B cell (primary cell): Measurements from ENCODE around the gene MAP7D3. TPM values are rescaled to one million over a fixed set of nuclear protein-coding genes. Genes with fewer than 3 reads are reported as not detected.

Experiments
- ATAC-seq: fragments of 200-7000 bp; cut with Tn5 transposase; one replicate; pipeline ENCODE4 v1.10.0; 2021; ENCODE audit warnings: low read depth, mild to moderate bottlenecking, moderate number of reproducible peaks, moderate library complexity
- CTCF ChIA-PET: fragments of 350-600 bp; sonication (Branson Sonifier 250); formaldehyde crosslinking; loops from one replicate; lab custom pipeline; 2021; ENCODE audit warnings: antibody characterized with exemption, inconsistent platforms; lab: Charles Lee
- POLR2A ChIA-PET: fragments of 350-600 bp; sonication (Branson Sonifier 250); formaldehyde crosslinking; loops from one replicate; lab custom pipeline; 2021; ENCODE audit warnings: antibody characterized with exemption; lab: Charles Lee
- DNase-seq: peaks from one replicate; pipeline ENCODE4 v3.0.0; 2013
- H2AFZ ChIP-seq: 2 replicates; pipeline ENCODE4 v1.6.1; 2012; ENCODE audit warnings: mild to moderate bottlenecking, low read depth, low read length; ENCODE audit not compliant: insufficient read depth, poor library complexity, severe bottlenecking
- H3K27ac ChIP-seq, 2 donors: 1 replicate in 1 of 2; 2 replicates in 1 of 2; pipeline ENCODE4 v1.5.1; 2012 to 2013; ENCODE audit warnings: low read length in 2 of 2, mild to moderate bottlenecking in 2 of 2, moderate library complexity in 1 of 2
- H3K27me3 ChIP-seq, 4 experiments: fragments of 200-600 bp in 1 of 4; sonication (generic) in 1 of 4; replicated peaks in 1 of 4; 1 replicate in 2 of 4; 2 replicates in 2 of 4; pipeline versions ENCODE4 v1.6.1 to v1.7.0; 2013 to 2016; ENCODE audit warnings: low read length in 3 of 4, mild to moderate bottlenecking in 2 of 4, mixed read lengths in 1 of 4, moderate library complexity in 1 of 4; ENCODE audit not compliant: insufficient read depth in 4 of 4, control insufficient read depth in 3 of 4; ENCODE audit errors: control extremely low read depth in 1 of 4
- H3K36me3 ChIP-seq, 2 experiments: replicated peaks in 1 of 2; 1 replicate in 1 of 2; 2 replicates in 1 of 2; pipeline versions ENCODE4 v1.6.1 to v1.7.1; 2013; ENCODE audit warnings: low read length in 1 of 2; ENCODE audit not compliant: insufficient read depth in 2 of 2, control insufficient read depth in 1 of 2; ENCODE audit errors: control extremely low read depth in 1 of 2, extremely low read depth in 1 of 2
- H3K4me1 ChIP-seq, 2 donors: fragments of 200-600 bp in 1 of 2; sonication (generic) in 1 of 2; 1 replicate in 1 of 2; 2 replicates in 1 of 2; pipeline versions ENCODE4 v1.5.1 to v1.6.1; 2013 to 2017; ENCODE audit warnings: low read length in 2 of 2; ENCODE audit not compliant: control insufficient read depth in 2 of 2, insufficient read depth in 2 of 2
- H3K4me2 ChIP-seq: replicated peaks from 2 replicates; pipeline ENCODE3; 2012; ENCODE audit warnings: mild to moderate bottlenecking, low read depth, low read length; ENCODE audit not compliant: poor library complexity, severe bottlenecking
- H3K4me3 ChIP-seq, 5 experiments: fragments of 200-600 bp in 1 of 5; sonication (generic) in 1 of 5; 1 replicate in 3 of 5; 2 replicates in 2 of 5; pipeline versions ENCODE4 v1.5.1 to v1.7.0; 2011 to 2016; ENCODE audit warnings: low read length in 4 of 5, mild to moderate bottlenecking in 4 of 5, low read depth in 2 of 5, control low read depth in 1 of 5, moderate library complexity in 1 of 5; ENCODE audit not compliant: insufficient read depth in 1 of 5; ENCODE audit errors: control extremely low read depth in 1 of 5, extremely low read depth in 1 of 5
- H3K79me2 ChIP-seq: fragments of 200-600 bp; sonication (generic); one replicate; pipeline ENCODE4 v1.6.0; 2016; ENCODE audit warnings: low read length; ENCODE audit not compliant: control insufficient read depth, insufficient read depth
- H3K9ac ChIP-seq: fragments of 200-600 bp; sonication (generic); 2 replicates; pipeline ENCODE4 v1.6.1; 2017; ENCODE audit warnings: mild to moderate bottlenecking, low read length, moderate library complexity
- H3K9me3 ChIP-seq, 3 donors: one replicate each; pipeline versions ENCODE4 v1.6.1 to v1.7.1; 2013; ENCODE audit warnings: low read length in 2 of 3; ENCODE audit not compliant: control insufficient read depth in 2 of 3, insufficient read depth in 1 of 3; ENCODE audit errors: control extremely low read depth in 1 of 3
- H4K20me1 ChIP-seq: 2 replicates; pipeline ENCODE4 v1.6.0; 2012; ENCODE audit warnings: mild to moderate bottlenecking, low read length; ENCODE audit not compliant: insufficient read depth, control insufficient read depth, poor library complexity, severe bottlenecking
- H3K27ac Mint-ChIP-seq: one replicate; pipeline ENCODE4 v1.8.0; 2021; ENCODE audit warnings: mixed read lengths
- H3K27me3 Mint-ChIP-seq: one replicate; pipeline ENCODE4 v1.8.0; 2021; ENCODE audit warnings: mixed read lengths
- H3K4me1 Mint-ChIP-seq: one replicate; pipeline ENCODE4 v1.8.0; 2021; ENCODE audit warnings: mixed read lengths
- H3K4me3 Mint-ChIP-seq: one replicate; pipeline ENCODE4 v1.8.0; 2021; ENCODE audit warnings: mixed read lengths
- H3K9me3 Mint-ChIP-seq: one replicate; pipeline ENCODE4 v1.8.0; 2022; ENCODE audit warnings: mixed read lengths; ENCODE audit not compliant: insufficient read depth
- CTCF ChIP-seq: fragments of 200-600 bp; IDR thresholded peaks from one replicate; pipeline ENCODE4 v1.8.0; 2022; ENCODE audit warnings: antibody characterized with exemption, mild to moderate bottlenecking
- EZH2 ChIP-seq: IDR thresholded peaks from 2 replicates; pipeline ENCODE4 v1.6.1; 2012; ENCODE audit warnings: borderline replicate concordance, low read depth, mild to moderate bottlenecking, moderate library complexity, low read length; ENCODE audit not compliant: insufficient read depth, poor library complexity, severe bottlenecking
- WGBS: methylation state at CpG from one replicate; pipeline ENCODE4 v1.1.5; 2013; ENCODE audit warnings: missing lambda C conversion rate; ENCODE audit not compliant: insufficient coverage; 5-methylcytosine and 5-hydroxymethylcytosine counted together
- intact Hi-C: fragments of 100-400 bp; cut with micrococcal nuclease; formaldehyde crosslinking; loops from one replicate; pipeline ENCODE4 v1.10.0; 2022
- polyA plus RNA-seq: library from polyadenylated mRNA; depleted of rRNA; stranded (reverse); fragments of >200 nt; gene quantifications from 2 replicates; pipeline ENCODE4 v1.2.3, GENCODE V29; 2012
- total RNA-seq, 2 donors: library from RNA; stranded (reverse); fragments of 120-200 nt in 1 of 2; gene quantifications; 1 replicate in 1 of 2; 2 replicates in 1 of 2; pipeline versions ENCODE4 v1.2.3 to v1.2.4, GENCODE V29; 2013 to 2022

MAP7D3 gene
- total and polyA plus RNA-seq, 2 donors (not counting 1 experiment from before 2014, with no cell fraction given) = 3.8 to 13.0 TPM

DNA sequence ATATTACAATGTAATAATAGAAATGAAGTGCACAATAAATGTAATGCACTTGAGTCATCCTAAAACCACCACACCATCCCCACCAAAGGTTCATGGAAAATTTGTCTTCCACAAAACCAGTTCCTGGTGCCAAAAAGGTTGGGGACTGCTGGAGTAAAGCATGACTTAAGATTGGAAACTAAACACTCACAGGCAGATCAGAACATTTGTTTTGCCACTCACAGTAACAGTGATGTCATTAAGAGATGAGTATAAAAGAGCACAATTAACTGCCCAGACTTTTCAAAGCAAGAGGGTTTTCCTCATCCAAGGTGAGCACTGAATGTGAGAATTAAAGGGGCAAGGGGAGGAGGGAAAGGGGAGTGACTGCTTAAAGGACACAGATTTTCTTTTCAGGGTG is 35.6 kb downstream of the MAP7D3 start:
- no peak for ATAC-seq
- Histone ChIP-seq H3K9ac (no peak overlapping the region), H3K36me3 (peaks cover 0 to 13% of the 10 kb centered on the region in 2 experiments), H3K4me2 (no peak overlapping the region), H2AFZ (no peak overlapping the region), H3K4me1 (peaks cover 20 to 25% of the 10 kb centered on the region in 2 donors), H3K9me3 (no peaks in the 10 kb centered on the region), H3K79me2 (no peaks in the 10 kb centered on the region), H3K27ac (no peak overlapping the region), H3K27me3 (no peaks in the 10 kb centered on the region), H3K4me3 (no peak overlapping the region), H4K20me1 (no peaks in the 10 kb centered on the region)
- no peak for TF ChIP-seq EZH2
- TF ChIP-seq CTCF = no peak
- Mint-ChIP-seq H3K27me3 (no peaks in the 10 kb centered on the region), H3K4me1 (peaks cover 20% of the 10 kb centered on the region), H3K27ac (no peak overlapping the region), H3K9me3 (no peaks in the 10 kb centered on the region), H3K4me3 (no peak overlapping the region)
- ChIA-PET POLR2A (no interaction called here), CTCF (no interaction called here)
- intact Hi-C loops = loop anchor here (10.0 kb wide), 1 partner anchor 51 kb away; no protein-coding TSS in a partner anchor
- no peak for DNase-seq

GRCh38 chrX:136214551-136214950 is 36.6 kb downstream of the MAP7D3 start:
- Histone ChIP-seq H3K4me2 (no peak overlapping the region), H3K27me3 (no peaks in the 10 kb centered on the region), H3K9ac (no peak overlapping the region), H3K9me3 (no peaks in the 10 kb centered on the region), H3K79me2 (no peaks in the 10 kb centered on the region), H3K27ac (no peak overlapping the region), H4K20me1 (no peaks in the 10 kb centered on the region), H3K4me3 (no peak overlapping the region), H3K4me1 (peaks cover 27 to 34% of the 10 kb centered on the region in 2 donors), H3K36me3 (peaks cover 0 to 9% of the 10 kb centered on the region in 2 experiments), H2AFZ (no peak overlapping the region)
- no peaks in the 10 kb centered on the region for H3K9me3 Mint-ChIP-seq
- H3K27me3 Mint-ChIP-seq = no peaks in the 10 kb centered on the region
- 100% methylated on average over 3 of the region's 7 CpGs for WGBS
- intact Hi-C loops = loop anchor here (10.0 kb wide), 1 partner anchor 50 kb away; no protein-coding TSS in a partner anchor
- H3K27ac Mint-ChIP-seq = no peak overlapping the region
- no peak overlapping the region for H3K4me3 Mint-ChIP-seq
- POLR2A ChIA-PET = no interaction called here
- ATAC-seq = no peak
- no peak for DNase-seq
- H3K4me1 Mint-ChIP-seq = peaks cover 30% of the 10 kb centered on the region
- TF ChIP-seq CTCF (no peak), EZH2 (no peak)
- CTCF ChIA-PET = no interaction called here
